Fibroblast of lung (primary cell): ENCODE results near the gene IMPDH1. TPM values are rescaled to one million over a fixed set of nuclear protein-coding genes. Genes with fewer than 3 reads are reported as not detected.

Source experiments
- DNase-seq, 2 donors: peaks; one replicate each; pipeline versions ENCODE4 v3.0.0 to v3.0.0-alpha.2; 2010; ENCODE audit warnings: low read depth in 2 of 2
- H2AFZ ChIP-seq: 2 replicates; pipeline ENCODE4 v1.5.1; 2012; ENCODE audit warnings: low read length, control low read depth, inconsistent platforms
- H3K27ac ChIP-seq: 2 replicates; pipeline ENCODE4 v1.5.1; 2011; ENCODE audit warnings: low read length, control low read depth; ENCODE audit not compliant: insufficient read depth
- H3K27me3 ChIP-seq: 2 replicates; pipeline ENCODE4 v1.5.1; 2011; ENCODE audit warnings: mild to moderate bottlenecking, low read length; ENCODE audit not compliant: control insufficient read depth, insufficient read depth
- H3K36me3 ChIP-seq: 2 replicates; pipeline ENCODE4 v1.5.1; 2011; ENCODE audit warnings: low read length; ENCODE audit not compliant: control insufficient read depth, insufficient read depth
- H3K4me1 ChIP-seq: 2 replicates; pipeline ENCODE4 v1.5.1; 2011; ENCODE audit warnings: low read length; ENCODE audit not compliant: control insufficient read depth, insufficient read depth; ENCODE audit errors: extremely low read depth
- H3K4me2 ChIP-seq: 2 replicates; pipeline ENCODE4 v1.5.1; 2011; ENCODE audit warnings: low read length, control low read depth; ENCODE audit not compliant: insufficient read depth; ENCODE audit errors: extremely low read depth
- H3K4me3 ChIP-seq, 4 experiments: fragments of 200-600 bp in 1 of 4; sonication (generic) in 1 of 4; replicated peaks in 1 of 4; 2 replicates each; pipeline ENCODE4 v1.5.1; 2011 to 2016; ENCODE audit warnings: low read length in 4 of 4, low read depth in 3 of 4, mild to moderate bottlenecking in 3 of 4, control low read depth in 2 of 4, inconsistent platforms in 1 of 4, mixed read lengths in 1 of 4; ENCODE audit not compliant: insufficient read depth in 1 of 4; ENCODE audit errors: control extremely low read depth in 1 of 4
- H3K79me2 ChIP-seq: 2 replicates; pipeline ENCODE4 v1.5.1; 2012; ENCODE audit warnings: mild to moderate bottlenecking, low read length, inconsistent platforms; ENCODE audit not compliant: control insufficient read depth, insufficient read depth
- H3K9ac ChIP-seq: 2 replicates; pipeline ENCODE4 v1.5.1; 2011; ENCODE audit warnings: mild to moderate bottlenecking, low read length, control low read depth; ENCODE audit not compliant: insufficient read depth
- H3K9me3 ChIP-seq: 2 replicates; pipeline ENCODE4 v1.5.1; 2012; ENCODE audit warnings: low read depth, low read length; ENCODE audit not compliant: control insufficient read depth, insufficient read depth
- H4K20me1 ChIP-seq: 2 replicates; pipeline ENCODE4 v1.5.1; 2011; ENCODE audit warnings: low read length; ENCODE audit not compliant: control insufficient read depth, insufficient read depth; ENCODE audit errors: extremely low read depth
- EZH2 ChIP-seq: IDR thresholded peaks from 2 replicates; pipeline ENCODE4 v1.5.1; 2012; ENCODE audit warnings: low read length, control low read depth, mild to moderate bottlenecking; ENCODE audit errors: missing control alignments
- polyA plus RNA-seq, 2 donors: library from polyadenylated mRNA; depleted of rRNA in 1 of 2; stranded (reverse) in 1 of 2; unstranded in 1 of 2; fragments of >200 nt; gene quantifications; 2 replicates each; pipeline ENCODE4 v1.2.1, GENCODE V29; 2011 to 2012; ENCODE audit warnings: missing spikeins in 1 of 2
- total RNA-seq: library from RNA; depleted of rRNA; stranded (reverse); fragments of >200 nt; gene quantifications from 2 replicates; pipeline ENCODE4 v1.2.1, GENCODE V29; 2014
- TF ChIP-seq, protein P1 (sequence below), 2 donors: IDR thresholded peaks in 1 of 2; conservative IDR thresholded peaks in 1 of 2; 1 replicate in 1 of 2; 2 replicates in 1 of 2; pipeline ENCODE4 v1.5.1; 2011 to 2012; ENCODE audit warnings: low read length in 2 of 2, control low read depth in 1 of 2, inconsistent platforms in 1 of 2, low read depth in 1 of 2, mild to moderate bottlenecking in 1 of 2

IMPDH1 gene
- total and polyA plus RNA-seq, 2 donors (not counting 1 experiment from before 2014, with no cell fraction given) = 30.2 to 56.5 TPM

- H3K4me2 ChIP-seq = no peak overlapping the region
- TF ChIP-seq, protein P1, sequence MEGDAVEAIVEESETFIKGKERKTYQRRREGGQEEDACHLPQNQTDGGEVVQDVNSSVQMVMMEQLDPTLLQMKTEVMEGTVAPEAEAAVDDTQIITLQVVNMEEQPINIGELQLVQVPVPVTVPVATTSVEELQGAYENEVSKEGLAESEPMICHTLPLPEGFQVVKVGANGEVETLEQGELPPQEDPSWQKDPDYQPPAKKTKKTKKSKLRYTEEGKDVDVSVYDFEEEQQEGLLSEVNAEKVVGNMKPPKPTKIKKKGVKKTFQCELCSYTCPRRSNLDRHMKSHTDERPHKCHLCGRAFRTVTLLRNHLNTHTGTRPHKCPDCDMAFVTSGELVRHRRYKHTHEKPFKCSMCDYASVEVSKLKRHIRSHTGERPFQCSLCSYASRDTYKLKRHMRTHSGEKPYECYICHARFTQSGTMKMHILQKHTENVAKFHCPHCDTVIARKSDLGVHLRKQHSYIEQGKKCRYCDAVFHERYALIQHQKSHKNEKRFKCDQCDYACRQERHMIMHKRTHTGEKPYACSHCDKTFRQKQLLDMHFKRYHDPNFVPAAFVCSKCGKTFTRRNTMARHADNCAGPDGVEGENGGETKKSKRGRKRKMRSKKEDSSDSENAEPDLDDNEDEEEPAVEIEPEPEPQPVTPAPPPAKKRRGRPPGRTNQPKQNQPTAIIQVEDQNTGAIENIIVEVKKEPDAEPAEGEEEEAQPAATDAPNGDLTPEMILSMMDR (conservative IDR thresholded peaks at IDR 0.05 in 1 of 2, IDR thresholded peaks at IDR 0.05 in 1 of 2; ENCODE audit: low read depth in 1 of 2, low read length in 2 of 2) = no peak
- no peak for TF ChIP-seq EZH2
These were observed 27.9 kb upstream of the IMPDH1 start for GRCh38 chr7:128437426-128438332.

DNA sequence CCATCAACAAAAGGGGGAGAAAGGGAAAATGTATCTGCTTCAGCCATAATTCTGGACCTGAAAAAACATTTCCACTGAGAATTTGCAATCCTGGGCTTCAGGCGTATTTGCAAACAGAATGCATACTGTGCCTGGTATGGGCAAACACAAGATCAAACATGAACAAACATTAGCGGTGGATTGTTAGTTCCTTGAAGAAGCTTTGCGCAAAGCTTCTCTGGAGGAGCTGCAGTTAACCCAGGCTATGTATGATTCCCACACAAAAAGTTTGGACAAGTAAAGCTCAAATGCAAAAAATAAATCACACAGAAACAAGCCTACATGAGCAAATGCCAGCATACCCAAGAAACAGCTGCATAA, 25.5 kb upstream of the IMPDH1 start:
- Histone ChIP-seq H3K27me3 (peaks cover 8% of the 10 kb centered on the region), H3K27ac (no peak overlapping the region), H3K4me2 (no peak overlapping the region), H3K79me2 (no peaks in the 10 kb centered on the region), H3K4me3 (no peak overlapping the region), H3K9me3 (no peaks in the 10 kb centered on the region), H3K36me3 (no peaks in the 10 kb centered on the region), H3K4me1 (no peaks in the 10 kb centered on the region), H3K9ac (no peak overlapping the region), H2AFZ (no peak overlapping the region), H4K20me1 (no peaks in the 10 kb centered on the region)
- TF ChIP-seq, protein P1 (conservative IDR thresholded peaks at IDR 0.05 in 1 of 2, IDR thresholded peaks at IDR 0.05 in 1 of 2; ENCODE audit: low read depth in 1 of 2, low read length in 2 of 2) = no peak
- no peak for TF ChIP-seq EZH2
- no peak for DNase-seq

More at GRCh38 chr7:128437426-128438332, 27.9 kb upstream of the IMPDH1 start:
- no peaks in the 10 kb centered on the region for H4K20me1 ChIP-seq
- H2AFZ ChIP-seq = no peak overlapping the region
- no peak overlapping the region for H3K4me3 ChIP-seq
- no peaks in the 10 kb centered on the region for H3K36me3 ChIP-seq
- no peak for DNase-seq
- no peak overlapping the region for H3K9ac ChIP-seq
- no peak overlapping the region for H3K27ac ChIP-seq
- no peaks in the 10 kb centered on the region for H3K79me2 ChIP-seq
- no peaks in the 10 kb centered on the region for H3K4me1 ChIP-seq
- H3K9me3 ChIP-seq = no peaks in the 10 kb centered on the region
- peaks cover 8% of the 10 kb centered on the region for H3K27me3 ChIP-seq

DNA sequence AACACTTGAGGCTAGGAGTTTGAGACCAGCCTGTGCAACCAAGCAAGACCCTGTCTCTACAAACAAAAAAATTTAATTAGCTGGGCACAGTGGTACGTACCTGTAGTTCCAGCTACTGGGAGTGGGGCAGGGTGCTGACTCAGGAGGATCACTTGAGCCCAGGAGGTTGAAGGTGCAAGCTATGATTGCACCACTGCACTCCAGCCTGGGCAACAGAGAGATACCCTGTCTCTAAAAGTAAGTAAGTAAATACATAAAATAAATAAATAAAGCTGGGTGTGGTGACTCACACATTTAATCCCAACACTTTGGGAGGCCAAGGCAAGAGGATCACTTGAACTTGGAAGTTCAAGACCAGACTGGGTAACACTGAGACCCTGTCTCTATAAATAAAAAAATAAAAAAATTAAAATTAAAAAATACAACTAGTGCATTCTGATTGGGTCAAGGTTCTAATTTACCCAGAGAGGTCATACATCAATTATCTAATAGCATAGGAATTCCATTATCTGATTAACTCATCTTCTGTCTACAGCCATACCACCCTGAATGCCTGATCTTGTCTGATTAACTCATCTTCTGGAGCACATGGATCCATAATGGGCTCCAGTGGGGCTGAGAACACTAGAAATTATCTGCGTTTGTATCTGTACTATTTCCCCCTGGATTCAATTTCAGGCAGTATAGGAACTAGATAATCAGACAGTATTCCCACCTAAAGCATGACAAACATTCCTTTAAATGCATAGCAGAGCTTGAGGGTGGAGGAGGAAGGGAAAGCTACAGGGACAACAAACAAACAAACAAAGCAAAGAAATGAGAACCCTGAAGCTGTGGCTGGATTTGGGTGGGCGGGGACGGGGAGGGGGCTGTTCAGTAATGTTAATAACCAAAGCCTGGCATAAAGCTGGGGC, 24.9 kb upstream of the IMPDH1 start:
- Histone ChIP-seq H3K79me2 (no peaks in the 10 kb centered on the region), H4K20me1 (no peaks in the 10 kb centered on the region), H3K9ac (no peak overlapping the region), H3K4me1 (no peaks in the 10 kb centered on the region), H3K9me3 (no peaks in the 10 kb centered on the region), H2AFZ (no peak overlapping the region), H3K27me3 (peaks cover 8% of the 10 kb centered on the region), H3K4me3 (no peak overlapping the region), H3K27ac (no peak overlapping the region), H3K36me3 (no peaks in the 10 kb centered on the region), H3K4me2 (no peak overlapping the region)
- no peak for DNase-seq
- TF ChIP-seq EZH2 = no peak
- TF ChIP-seq, protein P1 (conservative IDR thresholded peaks at IDR 0.05 in 1 of 2, IDR thresholded peaks at IDR 0.05 in 1 of 2; ENCODE audit: low read depth in 1 of 2, low read length in 2 of 2) = no peak
